PC-9 (cell line): Measurements from ENCODE around the gene ANKRD24. TPM values are rescaled to one million over a fixed set of nuclear protein-coding genes. Genes with fewer than 3 reads are reported as not detected.

Experiments
- BruUV-seq: library from RNA; stranded (reverse); fragments of 400-500 nt; replicated peaks from 2 replicates; lab custom pipeline; 2021; lab: Mats Ljungman, UMichigan
- CTCF ChIA-PET: fragments of 300-600 bp; sonication (Branson Sonifier 250); formaldehyde crosslinking; loops from one replicate; lab custom pipeline; 2022; ENCODE audit warnings: antibody characterized with exemption; lab: Charles Lee
- POLR2A ChIA-PET: fragments of 300-600 bp; sonication (Branson Sonifier 250); formaldehyde crosslinking; loops from one replicate; lab custom pipeline; 2022; ENCODE audit warnings: antibody characterized with exemption; ENCODE audit not compliant: unreplicated experiment; lab: Charles Lee
- DNase-seq, 2 experiments: peaks; one replicate each; pipeline versions ENCODE4 v3.0.0 to v3.0.0-alpha.2; 2015 to 2022; ENCODE audit warnings: mixed read lengths in 1 of 2
- H2AFZ ChIP-seq: fragments of 200-600 bp; sonication (generic); 2 replicates; pipeline ENCODE4 v1.8.1; 2017; ENCODE audit warnings: antibody characterized with exemption
- H3F3A ChIP-seq: fragments of 200-600 bp; sonication (generic); 2 replicates; pipeline ENCODE4 v1.8.1; 2017; ENCODE audit warnings: antibody characterized with exemption, mild to moderate bottlenecking, low read depth; ENCODE audit not compliant: insufficient read depth
- H3K27ac ChIP-seq: fragments of 200-600 bp; sonication (generic); 2 replicates; pipeline ENCODE4 v1.6.1; 2016; ENCODE audit warnings: mixed run types
- H3K27me3 ChIP-seq: fragments of 200-600 bp; sonication (generic); 2 replicates; pipeline ENCODE4 v1.6.1; 2016; ENCODE audit warnings: low read depth, mixed run types; ENCODE audit not compliant: insufficient read depth
- H3K36me3 ChIP-seq: fragments of 200-600 bp; sonication (generic); 2 replicates; pipeline ENCODE4 v1.6.1; 2016; ENCODE audit warnings: low read depth, mixed run types
- H3K4me1 ChIP-seq: fragments of 200-600 bp; sonication (generic); replicated peaks from 2 replicates; pipeline ENCODE4 v1.6.1; 2016; ENCODE audit warnings: mixed run types; ENCODE audit not compliant: insufficient read depth
- H3K4me2 ChIP-seq: fragments of 200-600 bp; sonication (generic); 2 replicates; pipeline ENCODE4 v1.6.1; 2017; ENCODE audit warnings: mixed run types
- H3K4me3 ChIP-seq: fragments of 200-600 bp; sonication (generic); 2 replicates; pipeline ENCODE4 v1.6.1; 2016; ENCODE audit warnings: mixed run types
- H3K79me2 ChIP-seq: fragments of 200-600 bp; sonication (generic); 2 replicates; pipeline ENCODE4 v1.6.1; 2017; ENCODE audit warnings: low read depth, mixed run types
- H3K9me2 ChIP-seq: fragments of 200-600 bp; sonication (generic); 2 replicates; pipeline ENCODE4 v1.8.1; 2017; ENCODE audit warnings: mild to moderate bottlenecking; ENCODE audit not compliant: insufficient read depth
- H3K9me3 ChIP-seq: fragments of 200-600 bp; sonication (generic); 2 replicates; pipeline ENCODE4 v1.8.1; 2016; ENCODE audit warnings: low read depth; ENCODE audit not compliant: insufficient read depth
- H4K20me1 ChIP-seq: fragments of 200-600 bp; sonication (generic); 2 replicates; pipeline ENCODE4 v1.8.1; 2017; ENCODE audit not compliant: insufficient read depth
- CTCF ChIP-seq: fragments of 200-600 bp; sonication (generic); conservative IDR thresholded peaks from 2 replicates; pipeline ENCODE4 v1.6.1; 2017; ENCODE audit warnings: mixed run types, antibody characterized with exemption, mild to moderate bottlenecking, moderate library complexity
- EZH2 ChIP-seq: fragments of 200-600 bp; sonication (generic); IDR thresholded peaks from 2 replicates; pipeline ENCODE4 v1.8.0; 2017; ENCODE audit warnings: antibody characterized with exemption, low read depth
- intact Hi-C: fragments of 100-400 bp; cut with micrococcal nuclease; formaldehyde crosslinking; loops from one replicate; pipeline ENCODE4 v1.10.0; 2022; ENCODE audit not compliant: unreplicated experiment
- total RNA-seq: library from RNA; stranded (reverse); gene quantifications from 2 replicates; pipeline ENCODE4 v1.2.3, GENCODE V29; 2021

ANKRD24 gene
- total RNA-seq, 1 experiment from 2014 or later = 0.79 TPM

- ChIA-PET CTCF (no interaction called here), POLR2A (no interaction called here)
- H3K4me3 ChIP-seq = no peak overlapping the region
- H3K27me3 ChIP-seq = no peaks in the 10 kb centered on the region
- H3K4me2 ChIP-seq = no peak overlapping the region
- H3K4me1 ChIP-seq = peaks cover 7% of the 10 kb centered on the region
- H3K9me2 ChIP-seq = no peaks in the 10 kb centered on the region
- H3F3A ChIP-seq = peaks cover 6% of the 10 kb centered on the region
- no TSS peak for BruUV-seq
- H2AFZ ChIP-seq = no peak overlapping the region
- no peaks in the 10 kb centered on the region for H3K79me2 ChIP-seq
- intact Hi-C loops = no loop called here
- H4K20me1 ChIP-seq = no peaks in the 10 kb centered on the region
- H3K27ac ChIP-seq = no peak overlapping the region
- DNase-seq = no peak
- no peaks in the 10 kb centered on the region for H3K9me3 ChIP-seq
- no peaks in the 10 kb centered on the region for H3K36me3 ChIP-seq
- no peak for TF ChIP-seq CTCF
- no peak for TF ChIP-seq EZH2
Observed at GRCh38 chr19:4213116-4213515, 30.6 kb downstream of the ANKRD24 start.

GRCh38 chr19:4215807-4216206 is 33.3 kb downstream of the ANKRD24 start:
- Histone ChIP-seq H3K4me3 (no peak overlapping the region), H3K9me3 (no peaks in the 10 kb centered on the region), H4K20me1 (no peaks in the 10 kb centered on the region), H3K27ac (no peak overlapping the region), H3K79me2 (no peaks in the 10 kb centered on the region), H3K9me2 (no peaks in the 10 kb centered on the region), H2AFZ (no peak overlapping the region), H3K27me3 (no peaks in the 10 kb centered on the region), H3K36me3 (no peaks in the 10 kb centered on the region), H3K4me1 (no peaks in the 10 kb centered on the region), H3K4me2 (no peak overlapping the region), H3F3A (no peaks in the 10 kb centered on the region)
- ChIA-PET CTCF (interaction anchor here (0.6 kb wide), 1 partner anchor 1404 kb away, joined by 4 read pairs; no protein-coding TSS in a partner anchor), POLR2A (no interaction called here)
- TF ChIP-seq CTCF = no peak
- no peak for TF ChIP-seq EZH2
- intact Hi-C loops = no loop called here
- DNase-seq = no peak
- no TSS peak for BruUV-seq

- TF ChIP-seq CTCF = no peak
- no peak for TF ChIP-seq EZH2
- no peak for DNase-seq
- Histone ChIP-seq H3K36me3 (no peaks in the 10 kb centered on the region), H3K4me3 (no peak overlapping the region), H3K27ac (no peak overlapping the region), H3K9me2 (no peaks in the 10 kb centered on the region), H3K79me2 (no peaks in the 10 kb centered on the region), H3K9me3 (no peaks in the 10 kb centered on the region), H3K4me1 (no peaks in the 10 kb centered on the region), H2AFZ (no peak overlapping the region), H3K27me3 (no peaks in the 10 kb centered on the region), H3F3A (no peaks in the 10 kb centered on the region), H4K20me1 (no peaks in the 10 kb centered on the region), H3K4me2 (no peak overlapping the region)
- no TSS peak for BruUV-seq
- ChIA-PET POLR2A (no interaction called here), CTCF (no interaction called here)
- intact Hi-C loops = no loop called here
Observed at GRCh38 chr19:4216846-4217245, 34.4 kb downstream of the ANKRD24 start.
